NCI-H128 (cell line): ENCODE data around the gene MED8.

Source experiments
- DNase-seq: peaks from one replicate; lab custom pipeline; 2025; ENCODE audit not compliant: unreplicated experiment; lab: John Stamatoyannopoulos, UW

The MED8 gene

GRCh38 chr1:43338001-43338400 is 51.6 kb downstream of the MED8 start:
- DNase-seq: no peak

- no peak for DNase-seq
Observed at GRCh38 chr1:43337588-43337987, 52.0 kb downstream of the MED8 start, which contains the start of gene MPL. TSS of gene MPL (plus strand) at chr1:43337818. CDS start at chr1:43337849, 31 bp downstream.

GRCh38 chr1:43334453-43335205 is 55.0 kb downstream of the MED8 start:
- no peak for DNase-seq
